ENCODE data around the gene ARFGAP3.

Gene ARFGAP3

DNA sequence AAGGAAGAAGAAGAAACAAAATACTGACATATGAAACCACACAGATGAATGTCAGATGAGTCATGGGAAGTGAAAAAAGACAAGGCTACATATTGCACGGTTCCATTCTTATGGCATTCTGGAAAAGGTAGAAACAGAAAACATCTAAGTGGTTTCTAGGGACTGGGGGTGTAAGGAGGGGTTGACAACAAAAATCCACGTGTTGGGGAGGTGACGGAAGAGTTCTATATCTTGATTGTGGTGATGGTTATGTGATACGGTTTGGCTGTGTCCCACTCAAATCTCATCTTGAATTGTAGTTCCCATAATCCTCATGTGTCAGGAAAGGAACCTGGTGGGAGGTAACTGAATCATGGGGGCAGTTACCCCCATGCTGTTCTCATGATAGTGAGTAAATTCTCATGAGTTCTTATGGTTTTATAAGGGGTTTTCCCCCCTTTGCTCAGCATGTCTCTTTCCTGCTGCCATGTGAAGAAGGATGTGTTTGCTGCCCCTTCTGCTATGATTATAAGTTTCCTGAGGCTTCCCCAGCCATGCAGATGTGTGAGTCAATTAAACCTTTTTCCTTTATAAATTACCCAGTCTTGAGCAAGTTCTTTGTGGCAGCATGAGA, 6.4 kb upstream of the ARFGAP3 start:
- DNase-seq (ENCODE audit: low spot score), result no peak

DNA sequence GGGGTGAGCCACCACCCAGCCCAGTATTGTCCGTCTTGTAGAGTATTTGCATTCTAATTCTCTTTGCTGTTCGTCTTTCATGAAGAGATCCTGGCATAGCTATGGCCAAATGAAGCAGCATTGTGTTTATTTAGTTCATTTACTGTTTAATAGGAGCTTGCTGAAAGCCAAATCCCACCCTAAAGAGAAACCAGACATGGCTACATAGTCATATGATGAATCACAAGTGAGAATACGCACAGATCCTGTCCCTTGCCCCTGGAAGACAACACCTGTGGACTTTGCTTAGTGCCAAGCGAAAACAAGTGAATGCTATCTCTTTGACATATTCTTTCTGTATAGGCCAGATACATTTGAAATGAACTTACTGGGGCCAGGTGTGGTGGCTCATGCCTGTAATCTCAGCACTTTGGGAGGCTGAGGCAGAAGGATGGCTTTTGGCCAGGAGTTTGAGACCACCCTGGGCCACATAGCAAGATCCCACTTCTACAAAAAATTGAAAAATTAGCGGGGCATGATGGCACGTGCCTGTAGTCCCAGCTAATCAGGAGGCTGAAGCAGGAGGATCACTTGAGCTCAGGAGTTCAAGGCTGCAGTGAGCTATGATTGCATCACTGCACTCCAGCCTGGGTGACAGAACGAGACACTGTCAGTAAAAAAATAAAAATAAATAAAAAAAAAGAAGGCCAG, 5.1 kb upstream of the ARFGAP3 start:
- DNase-seq (ENCODE audit: low spot score), result no peak

DNA sequence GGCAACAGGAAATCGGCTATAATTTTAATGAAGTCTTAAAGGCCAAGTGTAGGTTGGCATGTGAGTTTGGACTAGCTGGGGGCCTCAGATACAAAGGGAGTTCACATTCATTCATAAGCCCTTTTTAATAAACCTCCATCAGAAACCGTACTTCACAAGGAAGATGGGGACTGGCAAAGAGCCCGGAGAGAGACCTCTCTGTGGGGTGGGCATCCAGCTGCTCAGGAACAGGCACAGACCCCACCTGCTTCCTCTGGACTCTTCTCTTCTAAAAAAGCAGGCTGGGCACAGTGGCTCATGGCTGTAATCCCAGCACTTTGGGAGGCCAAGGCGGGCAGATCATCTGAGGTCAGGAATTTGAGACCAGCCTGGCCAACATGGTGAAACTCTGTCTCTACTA, 3.9 kb upstream of the ARFGAP3 start:
- no peak for DNase-seq (ENCODE audit: low spot score)

DNA sequence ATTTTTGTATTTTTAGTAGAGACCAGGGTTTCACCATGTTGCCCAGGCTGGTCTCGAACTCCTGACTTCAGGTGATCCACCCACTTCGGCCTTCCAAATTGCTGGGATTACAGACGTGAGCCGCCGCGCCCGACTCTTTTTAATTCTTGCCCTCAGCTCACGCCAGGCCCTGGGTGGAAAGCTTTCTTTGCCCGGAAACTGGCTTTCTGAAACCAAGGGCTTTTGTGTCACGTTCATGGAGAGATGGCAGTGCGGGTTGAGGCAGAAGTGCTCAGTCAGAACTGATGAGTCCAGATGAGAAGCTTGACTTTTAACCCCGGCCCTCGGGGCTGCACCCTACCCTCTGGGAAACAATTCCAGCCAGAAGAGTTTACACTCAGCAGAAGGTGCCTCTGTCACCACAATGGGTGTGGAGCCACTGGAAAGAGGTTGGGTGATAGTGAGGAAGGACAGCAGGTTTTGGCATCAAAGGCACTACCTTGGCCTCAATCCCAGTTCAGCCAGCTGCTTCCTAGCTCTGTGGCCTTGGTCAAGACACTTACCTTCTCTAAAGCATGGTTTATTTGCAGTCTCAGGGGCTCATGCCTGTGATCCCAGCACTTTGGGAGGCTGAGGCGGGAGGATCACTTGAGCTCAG, 890 bp upstream of the ARFGAP3 start:
- DNase-seq (ENCODE audit: low spot score), result no peak

DNA sequence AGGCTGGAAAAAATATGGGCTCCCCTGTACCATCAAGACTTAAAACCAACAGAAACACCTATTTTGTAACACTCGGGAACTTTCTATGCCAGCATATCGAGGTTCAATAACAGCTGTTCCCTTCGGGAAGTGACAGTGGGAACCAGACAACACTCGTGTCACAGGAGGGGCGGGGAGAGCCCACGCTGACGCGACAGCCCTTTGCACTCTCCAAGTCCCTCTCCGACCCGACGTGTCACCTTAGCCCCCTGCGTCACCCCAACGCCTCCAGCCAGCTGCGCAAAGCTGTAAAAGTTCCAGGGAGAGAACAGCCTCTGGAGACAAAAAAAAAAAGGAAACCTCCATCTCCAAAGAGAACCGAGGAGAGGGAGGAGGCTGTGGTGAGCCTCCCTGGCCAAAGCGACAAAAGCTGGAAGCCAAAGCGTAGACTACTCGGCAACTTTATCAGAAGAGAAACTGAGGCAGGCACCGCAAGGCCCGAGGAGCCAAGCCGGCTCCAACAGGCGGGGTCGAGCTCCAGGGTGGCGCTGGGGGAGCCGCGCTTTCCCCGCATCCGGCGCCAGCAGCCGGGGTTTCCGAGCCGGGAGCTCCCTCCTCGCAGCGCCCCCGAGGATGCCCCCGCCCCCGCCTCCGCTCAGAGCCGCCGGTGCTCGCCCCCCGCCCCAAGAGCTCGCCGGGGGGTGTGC, 751 bp downstream of the ARFGAP3 start:
- peak; percentile 73 for DNase-seq (ENCODE audit: low spot score)

DNA sequence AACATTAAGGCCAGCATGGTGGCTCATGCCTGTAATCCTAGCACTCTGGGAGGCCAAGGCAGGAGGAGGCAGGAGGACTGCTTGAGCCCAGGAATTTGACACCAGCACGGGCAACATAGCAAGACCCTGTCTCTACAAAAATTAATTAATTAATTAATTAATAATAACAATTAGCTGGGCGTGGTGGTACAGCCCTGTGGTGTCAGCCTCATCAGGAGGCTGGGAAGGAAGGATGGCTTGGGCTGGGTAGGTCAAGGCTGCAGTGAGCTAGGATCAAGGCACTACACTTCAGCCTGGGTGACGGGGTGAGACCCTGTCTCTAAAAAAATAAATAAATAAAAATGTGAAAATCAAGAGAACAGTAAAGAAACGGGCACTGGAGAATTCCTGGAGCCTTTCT, 1.4 kb downstream of the ARFGAP3 start:
- DNase-seq (ENCODE audit: low spot score), result no peak

DNA sequence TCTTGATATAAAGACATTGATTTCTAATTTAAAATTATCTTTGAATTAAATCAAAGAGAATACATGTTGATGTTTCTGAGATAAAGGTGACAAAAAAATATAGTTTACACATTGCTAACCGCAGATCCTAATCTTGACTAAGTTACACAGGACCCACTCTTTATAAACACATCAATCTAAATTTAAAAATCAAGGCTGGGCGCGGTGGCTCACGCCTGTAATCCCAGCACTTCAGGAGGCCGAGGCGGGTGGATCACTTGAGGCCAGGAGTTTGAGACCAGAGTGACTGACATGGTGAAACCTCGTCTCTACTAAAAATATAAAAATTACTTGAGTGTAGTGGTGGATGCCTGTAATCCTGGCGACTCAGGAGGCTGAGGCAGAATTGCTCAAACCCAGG, 1.9 kb downstream of the ARFGAP3 start:
- no peak for DNase-seq (ENCODE audit: low spot score)

DNA sequence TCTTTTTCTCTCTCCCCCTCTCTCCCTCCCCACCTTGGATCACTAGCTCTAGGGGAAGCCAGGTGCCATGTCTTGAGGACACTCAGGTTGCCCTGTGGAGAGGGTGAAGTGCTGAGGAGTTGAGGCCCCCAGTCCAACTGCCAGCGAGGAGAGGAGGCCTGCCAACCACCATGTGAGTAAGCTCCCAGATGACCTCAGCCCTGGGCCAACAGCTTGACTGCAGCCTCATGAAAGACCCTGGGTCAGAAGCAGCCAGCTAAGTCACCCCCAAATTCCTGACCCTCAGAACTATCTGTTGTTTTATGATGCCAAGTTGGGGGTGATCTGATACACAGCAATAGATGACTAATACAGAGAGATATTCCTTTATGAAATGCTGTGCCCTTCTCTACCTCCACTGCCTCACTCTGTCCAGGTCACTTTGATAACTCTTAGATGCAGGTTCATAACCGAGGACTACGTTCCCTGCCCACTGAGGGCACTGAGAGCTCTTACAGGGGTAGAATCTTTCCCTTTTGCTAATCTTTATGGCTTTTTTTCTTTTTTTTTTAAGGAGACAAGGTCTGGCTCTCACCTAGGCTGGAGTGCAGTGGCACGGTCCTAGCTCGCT, 8.0 kb downstream of the ARFGAP3 start:
- DNase-seq (ENCODE audit: low spot score), result no peak

DNA sequence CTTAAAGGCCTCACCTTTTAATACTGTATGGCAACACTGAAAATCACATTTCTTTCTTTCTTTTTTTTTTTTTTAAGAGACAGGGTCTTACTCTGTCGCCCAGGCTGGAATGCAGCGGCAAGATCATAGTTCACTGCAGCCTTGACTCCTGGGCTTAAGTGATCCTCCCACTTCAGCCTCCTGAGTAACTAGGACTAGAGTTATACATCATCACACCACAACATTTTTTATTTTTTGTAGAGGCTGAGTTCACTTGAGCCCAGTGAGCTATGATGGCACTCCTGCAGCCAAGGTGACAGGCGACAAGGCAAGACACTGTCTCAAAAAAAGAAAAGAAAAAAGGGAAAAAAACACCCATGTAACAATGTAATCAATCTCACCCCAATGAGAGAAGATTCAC, 10.0 kb downstream of the ARFGAP3 start:
- DNase-seq (ENCODE audit: low spot score), result no peak

DNA sequence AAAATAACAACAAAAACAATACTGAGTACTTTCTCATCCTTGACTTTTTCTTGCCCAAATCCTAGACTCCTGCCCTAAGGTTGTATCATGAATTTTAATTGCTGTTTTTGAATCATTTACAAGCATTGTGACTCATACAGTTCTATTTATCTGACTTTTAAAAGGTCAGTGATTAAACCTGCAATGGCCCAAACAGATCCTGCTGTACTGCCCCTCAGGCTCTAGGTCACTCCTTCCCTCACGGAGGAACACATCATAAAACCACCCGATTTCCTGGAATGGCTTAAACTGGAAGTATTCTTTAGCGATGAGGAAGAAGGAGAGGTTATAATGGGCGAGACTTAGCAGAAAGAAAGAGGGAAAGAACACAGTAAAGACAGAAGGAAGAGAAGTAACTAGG, 12.3 kb downstream of the ARFGAP3 start:
- no peak for DNase-seq (ENCODE audit: low spot score)

DNA sequence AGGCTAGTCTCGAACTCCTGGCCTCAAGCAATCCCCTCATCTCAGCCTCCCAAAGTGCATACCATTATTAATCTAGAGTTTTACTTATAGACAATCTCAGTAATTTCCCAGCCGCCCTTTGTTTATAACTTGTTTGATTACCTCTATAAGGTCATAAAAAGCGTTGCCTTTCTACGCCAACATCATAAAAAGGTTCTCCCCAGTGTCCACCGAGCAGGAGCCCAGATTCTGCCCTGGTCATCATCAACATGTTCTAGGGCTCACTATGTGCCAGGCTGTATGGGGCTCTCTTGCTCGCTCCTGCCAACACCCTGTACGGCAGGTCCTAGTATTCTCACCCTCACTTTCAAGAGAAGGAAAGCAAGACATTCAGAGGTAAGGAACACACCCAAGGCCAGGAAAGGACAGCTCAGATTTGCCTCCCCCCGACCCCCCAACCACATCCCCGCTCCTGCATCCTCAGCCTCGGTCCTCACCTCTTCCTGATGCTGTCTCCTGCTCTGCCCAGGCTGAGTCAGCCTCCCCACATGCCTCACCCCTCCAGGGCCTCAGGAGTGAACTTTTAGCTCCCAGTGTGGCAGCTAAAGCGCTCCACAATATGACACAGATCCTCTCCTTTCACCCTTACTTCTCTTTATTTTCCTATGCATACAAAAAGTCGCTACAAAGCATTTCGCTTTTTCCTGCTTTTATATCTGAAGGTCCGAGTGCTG, 14.3 kb downstream of the ARFGAP3 start:
- DNase-seq (ENCODE audit: low spot score), result no peak

DNA sequence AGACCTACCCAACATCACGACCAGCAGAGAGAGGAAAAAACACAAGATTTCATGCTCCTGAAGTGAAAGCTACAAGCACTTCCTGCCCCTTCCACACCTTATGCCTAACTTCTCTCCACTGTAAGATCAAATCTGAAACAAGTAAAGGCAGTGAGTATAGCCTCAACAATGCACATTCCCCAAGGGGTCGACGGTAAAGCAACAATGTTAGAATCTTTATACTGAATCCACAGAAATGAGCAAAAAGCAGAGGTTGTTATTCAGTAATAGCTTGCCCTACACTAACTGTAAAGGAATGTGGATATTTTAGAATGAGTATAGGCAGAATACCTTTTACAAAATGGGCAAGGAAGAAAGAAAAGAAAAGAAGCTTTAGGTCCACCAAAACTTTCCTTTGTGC, 15.6 kb downstream of the ARFGAP3 start:
- DNase-seq (ENCODE audit: low spot score), result no peak

DNA sequence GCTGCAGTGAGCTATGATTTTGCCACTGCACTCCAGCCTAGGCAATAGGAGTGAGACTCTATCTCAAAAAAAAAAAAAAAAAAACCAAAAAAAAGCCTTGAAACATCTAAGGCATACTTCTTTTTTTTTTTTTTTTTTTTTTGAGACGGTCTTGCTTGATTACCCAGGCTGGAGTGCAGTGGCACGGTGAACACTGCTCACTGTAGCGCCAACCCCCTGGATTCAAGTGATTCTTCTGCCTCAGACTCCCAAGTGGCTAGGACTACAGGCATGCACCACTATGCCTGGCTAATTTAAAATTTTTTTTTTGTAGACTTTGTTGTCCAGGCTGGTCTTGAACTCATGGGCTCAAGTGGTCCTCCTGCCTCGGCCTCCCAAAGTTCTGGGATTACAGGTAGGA, 19.5 kb downstream of the ARFGAP3 start:
- DNase-seq (ENCODE audit: low spot score), result no peak

DNA sequence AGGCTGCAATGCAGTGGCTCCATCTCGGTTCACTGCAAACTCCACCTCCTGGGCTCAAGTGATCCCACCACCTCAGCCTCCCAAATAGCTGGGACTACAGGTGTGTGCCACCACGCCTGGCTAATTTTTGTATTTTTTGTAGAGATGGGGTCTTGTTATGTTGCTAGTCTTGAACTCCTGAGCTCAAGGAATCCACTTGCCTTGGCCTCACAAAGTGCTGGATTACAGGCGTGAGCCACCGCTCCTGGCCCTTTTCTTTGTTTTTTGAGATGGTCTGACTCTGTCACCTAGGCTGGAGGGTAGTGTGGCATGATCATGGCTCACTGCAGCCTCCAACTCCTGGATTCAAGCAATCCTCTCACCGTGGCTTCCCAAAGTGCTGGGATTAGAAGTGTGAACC, 21.0 kb downstream of the ARFGAP3 start:
- DNase-seq (ENCODE audit: low spot score), result no peak

DNA sequence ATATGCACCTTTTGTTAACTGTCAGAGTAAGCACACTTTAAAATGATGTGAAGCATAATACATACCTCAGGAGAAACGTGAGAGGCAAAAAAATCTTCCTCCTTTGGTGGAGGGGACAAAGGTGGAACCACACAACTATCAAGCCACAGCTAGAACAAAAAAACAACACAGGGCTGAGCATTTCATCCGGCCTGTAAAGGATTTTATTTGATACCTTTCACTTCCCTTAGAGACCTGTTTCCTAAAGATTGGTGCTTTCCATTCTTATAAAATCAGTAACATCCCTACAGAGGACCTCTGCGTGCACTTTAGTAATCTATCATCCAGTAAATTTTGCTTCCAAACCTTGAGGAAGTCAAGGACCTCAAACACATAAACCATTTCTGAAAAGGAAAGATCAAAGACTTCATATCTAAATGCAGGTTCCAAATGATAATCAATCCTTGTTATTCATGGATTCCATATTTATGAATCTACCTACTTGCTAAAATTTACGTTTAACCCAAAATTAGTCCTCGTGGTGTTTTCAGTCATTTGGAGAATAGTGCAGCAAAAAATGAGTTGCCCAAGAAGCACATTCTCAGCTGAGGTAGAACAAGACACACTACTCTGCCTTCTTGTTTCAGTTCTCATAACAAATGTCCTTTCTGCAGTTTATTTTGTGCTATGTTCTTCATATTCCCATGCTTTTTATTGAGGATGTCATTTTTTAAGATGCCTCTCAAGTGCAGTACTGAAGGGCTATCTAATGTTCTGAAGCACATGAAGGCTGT, 22.7 kb downstream of the ARFGAP3 start:
- DNase-seq (ENCODE audit: low spot score), result no peak

DNA sequence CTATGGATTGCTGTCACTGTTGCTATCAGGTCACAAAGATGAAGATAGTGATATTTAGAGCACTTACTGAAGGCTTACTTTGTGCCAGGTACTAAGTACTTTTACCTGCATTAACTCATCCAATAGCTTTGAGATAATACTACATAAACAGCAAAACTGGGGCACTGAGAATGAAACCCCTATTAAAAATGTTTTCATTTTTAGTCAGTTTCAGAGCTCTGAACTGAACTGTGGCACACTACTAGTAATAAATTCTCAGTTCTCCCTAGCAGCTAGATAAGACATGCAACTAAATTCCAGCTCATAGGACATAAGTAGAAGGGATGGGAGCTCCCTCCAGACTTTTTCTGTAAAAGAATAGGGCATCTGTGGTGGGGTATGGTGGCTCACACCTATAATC, 24.0 kb downstream of the ARFGAP3 start:
- DNase-seq (ENCODE audit: low spot score), result no peak

DNA sequence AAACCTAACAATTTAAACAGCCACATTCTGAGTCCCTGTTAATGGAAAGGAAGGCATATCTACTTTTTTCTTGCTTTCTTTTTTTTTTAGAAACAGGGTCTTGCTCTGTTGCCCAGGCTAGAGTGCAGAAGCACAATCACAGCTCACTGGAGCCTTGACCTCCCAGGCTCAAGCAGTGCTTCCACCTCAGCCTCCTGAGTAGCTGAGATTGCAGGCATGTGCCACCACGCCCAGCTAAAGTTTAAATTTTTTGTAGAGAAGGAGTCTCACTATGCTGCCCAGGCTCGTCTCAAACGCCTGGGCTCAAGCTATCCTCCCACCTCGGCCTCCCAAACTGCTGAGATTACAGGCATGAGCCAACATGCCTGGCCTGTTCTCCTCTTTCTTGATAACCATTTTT, 25.4 kb downstream of the ARFGAP3 start:
- DNase-seq (ENCODE audit: low spot score), result no peak

DNA sequence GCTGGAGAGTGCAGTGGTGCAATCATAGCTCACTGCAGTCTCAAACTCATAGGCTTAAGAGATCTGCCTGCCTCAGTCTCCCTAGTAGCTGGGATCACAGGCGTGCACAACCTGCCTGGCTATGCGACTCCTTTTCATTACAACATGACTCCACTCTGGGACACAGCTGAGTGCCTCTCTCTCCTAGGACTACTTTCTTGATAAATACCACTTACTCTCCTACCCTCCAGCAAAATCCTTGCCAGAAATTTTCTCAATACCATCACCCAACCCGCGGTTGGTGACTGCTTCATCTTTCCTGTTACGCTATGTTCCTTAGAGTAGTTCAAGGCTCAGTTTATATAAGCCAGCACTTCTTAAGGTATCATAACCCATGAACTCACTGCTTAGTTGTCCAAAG, 26.9 kb downstream of the ARFGAP3 start:
- DNase-seq (ENCODE audit: low spot score), result no peak

DNA sequence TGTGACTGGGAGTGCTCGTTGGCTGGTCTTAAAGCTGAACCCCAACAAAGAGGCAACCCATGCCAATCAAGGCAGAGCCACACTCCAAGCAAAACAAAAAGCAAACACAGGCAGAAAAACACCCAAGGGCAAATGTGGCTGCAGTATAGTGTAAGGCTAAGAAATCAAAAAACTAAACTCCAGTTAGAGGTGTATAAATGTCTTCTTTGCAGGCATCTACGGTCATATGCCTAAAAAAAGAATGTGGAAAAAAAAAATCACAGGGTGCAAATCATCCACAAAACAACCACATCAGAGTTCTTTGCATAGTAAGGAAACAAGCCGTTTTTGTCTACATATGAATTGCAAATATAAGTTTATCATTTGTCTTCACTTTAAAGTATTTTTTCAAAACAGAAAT, 27.8 kb downstream of the ARFGAP3 start:
- DNase-seq (ENCODE audit: low spot score), result no peak

DNA sequence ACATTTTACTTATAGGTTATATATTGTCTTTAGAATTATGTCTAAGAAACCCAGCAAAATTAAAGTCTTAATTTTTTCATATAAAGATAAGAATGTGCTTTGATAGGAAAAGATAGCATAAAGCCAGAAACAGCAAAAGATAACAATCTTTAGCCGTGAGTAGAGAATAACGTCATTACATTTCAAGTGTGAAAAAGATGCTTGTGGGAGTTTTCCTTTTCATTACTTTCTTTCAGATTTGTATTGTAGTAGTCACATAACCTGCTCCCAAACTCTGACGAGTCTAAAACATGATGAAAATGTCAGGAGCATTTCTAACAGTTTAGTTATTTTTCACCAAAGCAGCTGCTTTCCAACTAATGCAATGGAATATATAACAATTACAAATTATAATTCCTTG, 31.3 kb downstream of the ARFGAP3 start:
- DNase-seq (ENCODE audit: low spot score), result no peak

DNA sequence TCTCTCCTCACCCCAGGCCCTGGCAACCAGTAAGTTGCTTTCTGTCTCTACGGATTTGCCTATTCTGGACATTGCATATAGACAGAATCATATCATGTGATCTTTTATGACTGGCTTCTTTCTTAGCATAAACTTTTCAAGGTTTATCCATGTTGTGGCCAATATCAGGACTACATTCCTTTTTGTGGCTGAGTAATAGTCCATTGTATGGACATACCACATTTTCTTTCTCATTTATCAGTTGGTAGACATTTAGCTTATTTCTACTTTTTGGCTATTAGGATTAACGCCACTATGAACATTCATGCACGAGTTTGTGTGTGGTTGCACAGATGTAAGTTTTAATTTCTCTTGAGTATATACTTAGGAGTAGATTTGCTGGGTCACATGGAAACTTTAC, 35.7 kb downstream of the ARFGAP3 start:
- DNase-seq (ENCODE audit: low spot score), result no peak

Measured in left forelimb (tissue), 1 donor.